ENCODE measurements around the gene METTL1. TPM values are rescaled to one million over a fixed set of nuclear protein-coding genes. Genes with fewer than 3 reads are reported as not detected.

Gene METTL1
- total and polyA plus RNA-seq, 9 donors = 15.3 to 33.6 (median 23.4) TPM

DNA sequence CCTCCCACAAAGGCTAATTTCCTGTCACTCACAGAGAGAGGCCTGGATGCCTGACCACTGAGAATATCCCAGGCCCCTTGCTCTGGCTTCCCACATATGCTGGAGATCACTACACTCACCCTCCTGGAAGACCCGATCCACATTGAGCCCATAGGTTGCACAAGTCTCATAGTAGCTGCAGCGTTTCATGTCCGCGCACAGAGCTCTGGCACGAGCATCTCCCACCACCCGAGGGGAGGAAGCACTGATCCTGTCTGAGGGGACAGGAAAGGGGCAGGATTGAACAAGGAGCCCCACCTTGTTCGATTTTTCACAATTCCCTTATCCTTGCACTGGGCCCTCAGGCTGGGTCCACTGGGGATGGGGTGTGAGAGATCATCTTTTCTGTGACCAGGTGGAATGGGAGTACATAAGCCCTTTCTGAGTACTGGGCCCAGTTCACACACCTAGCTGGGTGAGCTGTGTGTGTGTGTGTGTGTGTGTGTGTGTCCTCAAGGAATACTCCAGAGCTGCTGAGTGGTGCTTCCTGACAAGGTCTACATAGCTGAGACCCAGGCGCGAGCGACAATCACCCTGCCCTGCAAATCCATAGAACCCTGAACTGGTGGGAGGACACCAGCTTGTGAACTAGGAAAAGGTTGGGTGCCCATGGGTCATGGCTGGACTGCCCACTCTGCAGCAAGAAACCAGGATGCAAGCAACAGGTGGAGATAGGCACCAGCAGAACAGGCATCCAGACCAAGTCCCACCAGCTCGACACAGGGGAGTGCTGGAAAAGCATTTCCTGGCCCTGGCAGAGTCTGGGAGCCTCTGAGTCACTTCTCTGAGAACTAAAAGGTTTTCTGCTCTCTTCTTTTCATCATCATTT, 38.9 kb downstream of the METTL1 start:
- peak; percentile 2 for DNase-seq
- Histone ChIP-seq H3K9me3 (replicated peaks; ENCODE audit: control insufficient read depth, low read depth, low read length) (no peaks in the 10 kb centered on the region), H3K27me3 (ENCODE audit: control insufficient read depth, insufficient read depth, low read length) (peaks cover 34% of the 10 kb centered on the region), H3K36me3 (ENCODE audit: control insufficient read depth, insufficient read depth, low read length) (peaks cover 14% of the 10 kb centered on the region), H3K27ac (ENCODE audit: low read length) (no peak overlapping the region), H3K4me3 (ENCODE audit: low read length) (no peak overlapping the region), H3K4me1 (ENCODE audit: control insufficient read depth, insufficient read depth, low read length) (peaks cover 49% of the 10 kb centered on the region)
- WGBS (ENCODE audit: insufficient coverage) = 79% methylated on average over 4 of the region's 11 CpGs

DNA sequence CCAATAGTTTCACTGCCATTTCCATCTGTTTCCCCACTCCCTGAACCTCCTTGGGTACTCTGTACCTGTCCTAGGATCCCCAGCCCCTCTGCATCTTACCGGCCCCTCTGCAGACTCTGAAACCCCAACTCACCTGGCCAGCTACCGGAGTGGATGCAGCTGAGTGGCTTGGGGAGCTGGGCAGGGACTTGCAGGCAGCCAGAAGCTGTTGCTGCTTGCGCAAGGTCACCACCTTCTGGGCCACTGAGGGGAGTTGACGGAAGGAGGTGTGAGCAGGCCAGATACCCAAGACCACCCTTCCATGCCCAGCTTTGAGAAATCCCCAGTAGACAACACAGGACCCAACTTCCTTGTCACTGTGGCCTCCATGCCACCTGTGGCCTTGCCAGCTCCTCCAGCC, 39.6 kb downstream of the METTL1 start:
- Histone ChIP-seq H3K36me3 (ENCODE audit: control insufficient read depth, insufficient read depth, low read length) (peaks cover 14% of the 10 kb centered on the region), H3K27ac (ENCODE audit: low read length) (no peak overlapping the region), H3K9me3 (replicated peaks; ENCODE audit: control insufficient read depth, low read depth, low read length) (no peaks in the 10 kb centered on the region), H3K27me3 (ENCODE audit: control insufficient read depth, insufficient read depth, low read length) (peaks cover 33% of the 10 kb centered on the region), H3K4me3 (ENCODE audit: low read length) (no peak overlapping the region), H3K4me1 (ENCODE audit: control insufficient read depth, insufficient read depth, low read length) (peaks cover 51% of the 10 kb centered on the region)
- DNase-seq = no peak
- no CpG with 5 or more reads among the region's 4 CpGs for WGBS (ENCODE audit: insufficient coverage)

GRCh38 chr12:57731411-57732080, 40.4 kb downstream of the METTL1 start:
- peaks cover 14% of the 10 kb centered on the region for H3K36me3 ChIP-seq (ENCODE audit: control insufficient read depth, insufficient read depth, low read length)
- no peaks in the 10 kb centered on the region for H3K9me3 ChIP-seq (replicated peaks; ENCODE audit: control insufficient read depth, low read depth, low read length)
- no peak overlapping the region for H3K4me3 ChIP-seq (ENCODE audit: low read length)
- peaks cover 31% of the 10 kb centered on the region for H3K27me3 ChIP-seq (ENCODE audit: control insufficient read depth, insufficient read depth, low read length)
- H3K27ac ChIP-seq (ENCODE audit: low read length) = no peak overlapping the region
- no peak for DNase-seq
- H3K4me1 ChIP-seq (ENCODE audit: control insufficient read depth, insufficient read depth, low read length) = peaks cover 51% of the 10 kb centered on the region
- WGBS (ENCODE audit: insufficient coverage) = 90% methylated on average over 13 of the region's 19 CpGs

- Histone ChIP-seq H3K9me3 (replicated peaks; ENCODE audit: control insufficient read depth, low read depth, low read length) (no peaks in the 10 kb centered on the region), H3K36me3 (ENCODE audit: control insufficient read depth, insufficient read depth, low read length) (peaks cover 14% of the 10 kb centered on the region), H3K4me1 (ENCODE audit: control insufficient read depth, insufficient read depth, low read length) (peaks cover 48% of the 10 kb centered on the region), H3K4me3 (ENCODE audit: low read length) (no peak overlapping the region), H3K27ac (ENCODE audit: low read length) (no peak overlapping the region), H3K27me3 (ENCODE audit: control insufficient read depth, insufficient read depth, low read length) (peaks cover 25% of the 10 kb centered on the region)
- 78% methylated on average over 10 of the region's 13 CpGs for WGBS (ENCODE audit: insufficient coverage)
- DNase-seq = no peak
Measured at GRCh38 chr12:57730336-57731067, 41.4 kb downstream of the METTL1 start.

DNA sequence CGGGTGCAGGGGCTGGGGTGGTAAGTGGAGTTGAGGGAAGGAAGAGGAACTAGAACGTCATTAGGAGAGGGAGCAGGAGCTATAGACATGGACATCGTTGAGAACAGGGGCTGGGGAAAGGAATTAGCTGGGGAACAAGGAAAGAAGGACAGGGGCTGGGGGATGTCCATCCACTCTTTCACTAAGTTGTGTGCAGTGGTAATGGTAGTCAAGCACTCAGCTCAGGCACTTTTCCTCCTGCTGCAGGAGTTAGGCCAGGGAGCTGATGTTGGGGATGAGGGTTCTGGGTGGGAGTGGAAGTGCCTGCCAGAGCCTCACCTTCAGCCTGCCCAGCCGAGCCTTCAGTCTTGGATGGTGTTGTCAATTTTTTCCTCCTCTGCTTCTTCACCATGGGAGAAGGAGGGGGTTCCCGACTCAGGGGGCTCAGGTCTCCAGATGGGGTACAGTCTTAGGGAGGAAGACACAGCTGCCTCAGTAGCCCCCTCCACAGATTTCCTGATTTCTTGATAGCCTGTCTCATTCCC, 42.5 kb downstream of the METTL1 start:
- Histone ChIP-seq H3K9me3 (replicated peaks; ENCODE audit: control insufficient read depth, low read depth, low read length) (no peaks in the 10 kb centered on the region), H3K4me3 (ENCODE audit: low read length) (no peak overlapping the region), H3K27me3 (ENCODE audit: control insufficient read depth, insufficient read depth, low read length) (peaks cover 23% of the 10 kb centered on the region), H3K4me1 (ENCODE audit: control insufficient read depth, insufficient read depth, low read length) (peaks cover 37% of the 10 kb centered on the region), H3K36me3 (ENCODE audit: control insufficient read depth, insufficient read depth, low read length) (peaks cover 14% of the 10 kb centered on the region), H3K27ac (ENCODE audit: low read length) (no peak overlapping the region)
- WGBS (ENCODE audit: insufficient coverage) = 50% methylated on average over 3 of the region's 5 CpGs
- DNase-seq = no peak

DNA sequence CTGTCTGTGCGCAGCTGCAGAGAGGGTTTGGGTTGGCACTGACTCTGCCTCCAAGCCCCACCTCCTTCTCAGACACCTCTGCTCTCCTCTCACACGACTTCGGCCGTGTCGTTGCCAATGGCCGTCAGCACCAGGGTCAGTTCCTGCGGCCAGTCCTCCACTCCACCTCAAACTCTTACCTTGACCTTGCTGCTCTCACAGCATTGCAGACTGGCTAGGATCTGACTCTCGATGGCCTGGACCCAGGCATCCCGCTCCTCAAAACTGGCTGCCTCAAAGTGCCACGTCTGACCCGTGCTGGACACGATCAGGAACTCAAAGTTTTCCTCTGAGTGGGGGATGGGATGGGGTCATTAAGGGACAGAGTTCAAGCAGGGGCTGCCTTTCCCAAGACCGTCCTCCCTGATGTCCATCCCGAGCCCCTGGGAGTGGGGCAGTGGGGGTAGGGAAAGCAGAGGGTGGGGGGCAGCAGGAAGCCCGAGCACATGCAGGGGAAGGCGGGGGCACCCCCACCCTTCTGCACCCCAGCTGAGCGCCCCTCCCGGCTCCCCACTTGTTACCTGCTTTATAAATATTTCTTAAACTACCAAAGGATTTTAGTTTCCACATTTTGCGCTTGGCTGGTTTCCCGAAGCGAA, 44.0 kb downstream of the METTL1 start:
- peaks cover 21% of the 10 kb centered on the region for H3K27me3 ChIP-seq (ENCODE audit: control insufficient read depth, insufficient read depth, low read length)
- H3K9me3 ChIP-seq (replicated peaks; ENCODE audit: control insufficient read depth, low read depth, low read length) = no peaks in the 10 kb centered on the region
- WGBS (ENCODE audit: insufficient coverage) = 41% methylated on average over 13 of the region's 21 CpGs
- H3K4me1 ChIP-seq (ENCODE audit: control insufficient read depth, insufficient read depth, low read length) = peaks cover 23% of the 10 kb centered on the region
- H3K36me3 ChIP-seq (ENCODE audit: control insufficient read depth, insufficient read depth, low read length) = peaks cover 12% of the 10 kb centered on the region
- no peak overlapping the region for H3K4me3 ChIP-seq (ENCODE audit: low read length)
- H3K27ac ChIP-seq (ENCODE audit: low read length) = no peak overlapping the region
- DNase-seq = peak; percentile 29

DNA sequence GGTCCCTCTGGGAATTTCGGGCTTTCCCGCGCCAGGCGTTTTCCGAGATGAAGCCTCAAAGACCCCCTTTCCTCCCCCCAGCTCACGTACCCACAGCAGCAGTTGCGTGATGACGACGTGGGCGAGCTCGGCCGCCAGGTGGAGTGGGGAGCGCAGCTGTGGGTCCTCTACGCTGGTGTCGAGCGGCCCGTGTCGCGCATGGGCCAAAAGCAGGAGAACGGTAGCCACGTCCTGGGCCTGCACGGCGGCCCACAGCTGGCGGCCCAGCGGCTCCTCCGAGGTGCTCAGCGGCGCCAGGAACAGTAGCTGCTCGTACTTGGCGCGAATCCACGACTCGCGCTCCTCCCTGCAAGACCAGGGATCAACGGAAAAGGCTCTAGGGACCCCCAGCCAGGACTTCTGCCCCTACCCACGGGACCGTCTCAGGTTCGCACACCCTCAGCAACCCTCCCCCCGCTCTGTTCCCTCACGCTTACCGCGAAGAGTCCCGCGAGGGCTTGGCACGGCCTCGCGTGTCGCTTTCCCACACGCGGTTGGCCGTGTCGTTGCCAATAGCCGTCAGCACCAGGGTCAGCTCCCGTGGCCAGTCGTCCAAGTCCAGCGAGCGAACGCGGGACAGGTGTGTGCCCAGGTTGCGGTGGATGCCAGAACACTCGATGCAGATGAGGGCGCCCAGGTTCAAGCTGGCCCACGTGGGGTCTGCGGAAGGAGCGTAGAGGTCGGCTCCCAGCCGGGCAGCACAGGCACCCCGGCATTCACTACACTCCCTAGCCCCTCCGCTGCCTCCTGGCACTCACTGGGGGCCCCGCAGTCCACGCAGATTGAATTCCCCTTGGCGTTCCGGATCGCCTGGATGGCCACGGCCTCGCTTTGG, 44.8 kb downstream of the METTL1 start:
- Histone ChIP-seq H3K36me3 (ENCODE audit: control insufficient read depth, insufficient read depth, low read length) (peaks cover 11% of the 10 kb centered on the region), H3K27me3 (ENCODE audit: control insufficient read depth, insufficient read depth, low read length) (peaks cover 21% of the 10 kb centered on the region), H3K4me1 (ENCODE audit: control insufficient read depth, insufficient read depth, low read length) (peaks cover 23% of the 10 kb centered on the region), H3K4me3 (ENCODE audit: low read length) (peak overlapping the region; percentile 62), H3K27ac (ENCODE audit: low read length) (peak overlapping the region; percentile 55), H3K9me3 (replicated peaks; ENCODE audit: control insufficient read depth, low read depth, low read length) (no peaks in the 10 kb centered on the region)
- 19% methylated on average over 70 of the region's 76 CpGs for WGBS (ENCODE audit: insufficient coverage)
- DNase-seq = peak; percentile 73

DNA sequence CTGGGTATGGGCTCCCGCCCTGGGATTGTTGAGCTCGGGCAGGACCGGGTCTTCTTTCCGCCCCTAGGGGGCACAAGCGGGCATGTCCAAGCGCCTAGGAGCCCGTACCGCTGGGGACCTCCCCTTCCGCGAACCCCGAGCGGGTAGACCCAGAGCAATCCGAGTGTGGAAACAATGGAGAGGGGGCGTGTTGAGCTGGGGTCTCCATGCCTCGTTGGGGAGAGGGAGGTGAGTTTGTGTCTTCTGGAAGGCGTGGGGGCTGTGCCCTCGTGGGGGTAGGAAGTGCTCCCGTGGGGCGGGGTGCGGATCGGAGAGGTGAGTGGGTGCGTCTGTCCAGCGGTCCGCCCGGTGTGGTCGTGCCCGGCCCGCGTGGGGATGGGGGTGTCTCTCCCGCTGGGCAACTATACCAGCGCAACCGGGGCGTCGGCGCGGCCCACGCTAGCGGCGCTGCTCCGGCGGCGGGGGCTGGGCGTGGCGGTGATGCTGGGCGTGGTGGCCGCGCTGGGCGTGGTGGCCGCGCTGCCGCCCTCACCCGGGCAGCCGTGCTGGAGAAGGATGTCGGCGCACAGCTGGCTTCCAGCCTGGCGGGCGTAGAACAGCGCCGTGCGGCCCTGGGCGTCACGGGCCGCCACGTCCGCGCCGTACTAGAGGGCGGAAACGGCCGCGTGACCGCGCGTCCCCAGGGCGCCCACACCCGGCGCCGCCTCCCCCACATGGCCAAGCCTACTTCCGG, 45.6 kb downstream of the METTL1 start:
- DNase-seq = peak; percentile 80
- Histone ChIP-seq H3K9me3 (replicated peaks; ENCODE audit: control insufficient read depth, low read depth, low read length) (no peaks in the 10 kb centered on the region), H3K27ac (ENCODE audit: low read length) (peak overlapping the region; percentile 62), H3K36me3 (ENCODE audit: control insufficient read depth, insufficient read depth, low read length) (peaks cover 15% of the 10 kb centered on the region), H3K4me3 (ENCODE audit: low read length) (peak overlapping the region; percentile 62), H3K4me1 (ENCODE audit: control insufficient read depth, insufficient read depth, low read length) (peaks cover 23% of the 10 kb centered on the region), H3K27me3 (ENCODE audit: control insufficient read depth, insufficient read depth, low read length) (peaks cover 21% of the 10 kb centered on the region)
- WGBS (ENCODE audit: insufficient coverage) = 10% methylated on average over 69 of the region's 79 CpGs

GRCh38 chr12:57725851-57726150, 46.1 kb downstream of the METTL1 start:
- peaks cover 20% of the 10 kb centered on the region for H3K36me3 ChIP-seq (ENCODE audit: control insufficient read depth, insufficient read depth, low read length)
- H3K4me3 ChIP-seq (ENCODE audit: low read length) = peak overlapping the region; percentile 62
- no peak for DNase-seq
- H3K4me1 ChIP-seq (ENCODE audit: control insufficient read depth, insufficient read depth, low read length) = peaks cover 23% of the 10 kb centered on the region
- H3K27me3 ChIP-seq (ENCODE audit: control insufficient read depth, insufficient read depth, low read length) = peaks cover 21% of the 10 kb centered on the region
- H3K9me3 ChIP-seq (replicated peaks; ENCODE audit: control insufficient read depth, low read depth, low read length) = no peaks in the 10 kb centered on the region
- no peak overlapping the region for H3K27ac ChIP-seq (ENCODE audit: low read length)
- 20% methylated on average over 1 of the region's 10 CpGs for WGBS (ENCODE audit: insufficient coverage)

Data from muscle of leg (tissue), 11 donors.